Measurements from ENCODE around the gene CA5A.

- TF ChIP-seq POLR2A (IDR thresholded peaks at IDR 0.05) (no peak), POLR2AphosphoS5 (IDR thresholded peaks at IDR 0.05) (no peak), CTCF (IDR thresholded peaks at IDR 0.05) (no peak)
Observed at GRCh38 chr16:87978127-87978526, 41.8 kb upstream of the CA5A start.
